ENCODE data around the gene RAPGEF1.

GRCh38 chr9:131658377-131659129 is 81.3 kb downstream of the RAPGEF1 start:
- TF ChIP-seq ZNF274 (IDR thresholded peaks at IDR 0.05; ENCODE audit: low read depth, low read length), result no peak
- no peak for TF ChIP-seq YY1 (IDR thresholded peaks at IDR 0.05; ENCODE audit: insufficient read depth, insufficient read length)

Measured in NT2/D1 (cell line).